ENCODE data around the gene ARAP1.
A peak's percentile ranks its signal among the peaks of the same experiment; 100 is the strongest.

Gene ARAP1

GRCh38 chr11:72702096-72702495 lies 50.1 kb downstream of the ARAP1 start:
- no peak for DNase-seq

- no peak for DNase-seq
These were observed 50.7 kb downstream of the ARAP1 start for GRCh38 chr11:72701466-72701865.

- no peak for DNase-seq
These were observed 52.1 kb downstream of the ARAP1 start for GRCh38 chr11:72700146-72700545.

GRCh38 chr11:72697814-72698213 lies 54.4 kb downstream of the ARAP1 start:
- DNase-seq: no peak

- DNase-seq: no peak
These were observed 55.1 kb downstream of the ARAP1 start for GRCh38 chr11:72696866-72697700.

- DNase-seq: no peak
These were observed 56.9 kb downstream of the ARAP1 start for GRCh38 chr11:72695354-72695753.

GRCh38 chr11:72693271-72693968 lies 58.8 kb downstream of the ARAP1 start:
- DNase-seq: no peak

GRCh38 chr11:72692498-72693237 lies 59.5 kb downstream of the ARAP1 start:
- DNase-seq: no peak

- DNase-seq: no peak
These were observed 62.0 kb downstream of the ARAP1 start for GRCh38 chr11:72690166-72690565.

- DNase-seq: no peak
These were observed 63.3 kb downstream of the ARAP1 start for GRCh38 chr11:72688929-72689328.

- no peak for DNase-seq
These were observed 63.7 kb downstream of the ARAP1 start for GRCh38 chr11:72688486-72688885.

GRCh38 chr11:72687326-72687725 lies 64.9 kb downstream of the ARAP1 start:
- no peak for DNase-seq

GRCh38 chr11:72686639-72687220 lies 65.5 kb downstream of the ARAP1 start:
- no peak for DNase-seq

GRCh38 chr11:72685560-72686480 lies 66.4 kb downstream of the ARAP1 start:
- no peak for DNase-seq

GRCh38 chr11:72684236-72684912 lies 67.8 kb downstream of the ARAP1 start:
- peak in 1 of 4 experiments; percentile 24 for DNase-seq

GRCh38 chr11:72683782-72684200 lies 68.4 kb downstream of the ARAP1 start:
- DNase-seq: peak; percentile 35 to 66 (median 52)

GRCh38 chr11:72682858-72683243 lies 69.4 kb downstream of the ARAP1 start:
- no peak for DNase-seq

- DNase-seq: no peak
These were observed 69.9 kb downstream of the ARAP1 start for GRCh38 chr11:72682238-72682857.

- no peak for DNase-seq
These were observed 70.7 kb downstream of the ARAP1 start for GRCh38 chr11:72681226-72682153.

All from activated naive CD4-positive, alpha-beta T cell (primary cell).